NB4 (cell line): Measurements from ENCODE around the gene CELA2B.
"Not testable (repeated sequence)": the region's sequence is repeated elsewhere in the genome, so short reads cannot be mapped to it uniquely, and the experiment has no call there.

Experiments
- DNase-seq: peaks from one replicate; pipeline ENCODE4 v3.0.0; 2010; ENCODE audit warnings: low read depth
- H3K4me3 ChIP-seq: one replicate; pipeline ENCODE4 v1.5.1; 2011; ENCODE audit warnings: mild to moderate bottlenecking, low read depth, low read length, moderate library complexity
- CTCF ChIP-seq: IDR thresholded peaks from one replicate; pipeline ENCODE4 v1.5.1; 2012; ENCODE audit warnings: low read depth, low read length
- MAX ChIP-seq: IDR thresholded peaks from 2 replicates; pipeline ENCODE4 v1.6.1; 2011; ENCODE audit warnings: low read depth, low read length
- MYC ChIP-seq: IDR thresholded peaks from 2 replicates; pipeline ENCODE4 v1.6.1; 2011; ENCODE audit warnings: low read depth, low read length
- POLR2A ChIP-seq: IDR thresholded peaks from 2 replicates; pipeline ENCODE4 v1.6.1; 2011; ENCODE audit warnings: mild to moderate bottlenecking; ENCODE audit not compliant: insufficient read length; ENCODE audit errors: extremely low read depth

Gene CELA2B

DNA sequence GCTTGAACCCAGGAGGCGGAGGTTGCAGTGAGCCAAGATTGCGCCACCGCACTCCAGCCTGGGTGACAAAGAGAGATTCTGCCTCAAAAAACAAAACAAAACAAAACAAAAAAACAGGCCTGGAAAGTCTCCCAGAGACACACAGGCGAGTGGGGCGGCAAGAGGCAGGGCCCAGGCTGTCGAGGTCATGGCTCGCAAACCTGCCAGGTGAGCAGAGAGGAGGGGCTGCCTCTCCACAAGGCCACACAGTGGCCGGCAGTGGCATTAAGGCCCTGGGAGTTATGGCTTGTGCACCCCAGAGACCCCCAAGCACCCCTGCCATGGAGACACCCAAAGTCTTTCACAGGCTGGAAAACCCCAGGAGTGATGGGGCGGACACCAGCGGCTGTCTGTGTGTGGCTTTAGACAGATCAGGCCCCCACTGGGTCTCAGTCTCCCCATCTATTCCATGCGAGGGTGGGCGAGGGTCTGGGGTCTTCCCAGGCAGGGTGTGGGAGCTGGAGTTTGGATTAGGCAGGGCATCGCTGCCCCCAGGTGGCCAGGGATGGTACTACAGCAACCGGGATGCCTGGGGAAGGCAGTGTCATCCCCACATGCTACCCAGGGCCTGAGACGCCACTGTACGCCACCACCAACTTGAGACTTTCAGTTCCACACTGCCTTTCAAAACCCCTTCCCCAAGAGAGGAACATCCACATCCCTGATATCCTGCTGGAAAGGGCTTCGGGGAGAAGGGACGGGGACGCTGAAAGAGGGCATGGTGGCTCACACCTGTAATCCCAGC, 44.9 kb upstream of the CELA2B start:
- no peak overlapping the region for H3K4me3 ChIP-seq
- TF ChIP-seq CTCF (peak; percentile 92), POLR2A (no peak), MAX (no peak), MYC (no peak)
- peak; percentile 62 for DNase-seq

DNA sequence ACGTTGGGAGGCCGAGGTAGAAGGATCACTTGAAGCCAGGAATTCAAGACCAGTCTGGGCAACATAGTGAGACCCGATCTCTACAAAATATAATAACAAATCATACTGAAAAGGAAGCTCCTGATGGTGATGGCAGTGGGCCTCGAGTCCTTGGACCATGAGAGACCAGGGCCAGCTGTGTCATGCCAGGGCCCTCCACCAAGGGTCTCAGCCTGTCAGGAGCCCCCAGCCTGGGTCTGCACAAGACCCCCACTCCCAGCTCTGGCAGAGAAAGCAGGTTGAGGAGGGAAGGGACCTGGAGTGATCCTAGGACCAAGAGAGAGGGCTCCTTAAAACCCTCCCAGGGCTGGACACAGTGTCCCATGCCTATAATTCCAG, 44.3 kb upstream of the CELA2B start:
- H3K4me3 ChIP-seq: no peak overlapping the region
- TF ChIP-seq POLR2A (no peak), CTCF (no peak), MAX (no peak)
- DNase-seq: no peak

GRCh38 chr1:15432324-15432723, 43.6 kb upstream of the CELA2B start:
- TF ChIP-seq MAX: no peak
- no peak for TF ChIP-seq POLR2A
- no peak for TF ChIP-seq CTCF
- TF ChIP-seq MYC: no peak
- no peak for DNase-seq
- H3K4me3 ChIP-seq: no peak overlapping the region

- no peak for DNase-seq
- no peak overlapping the region for H3K4me3 ChIP-seq
- TF ChIP-seq POLR2A (no peak), MYC (no peak), MAX (no peak), CTCF (no peak)
Observed at GRCh38 chr1:15433471-15433870, 42.4 kb upstream of the CELA2B start.

DNA sequence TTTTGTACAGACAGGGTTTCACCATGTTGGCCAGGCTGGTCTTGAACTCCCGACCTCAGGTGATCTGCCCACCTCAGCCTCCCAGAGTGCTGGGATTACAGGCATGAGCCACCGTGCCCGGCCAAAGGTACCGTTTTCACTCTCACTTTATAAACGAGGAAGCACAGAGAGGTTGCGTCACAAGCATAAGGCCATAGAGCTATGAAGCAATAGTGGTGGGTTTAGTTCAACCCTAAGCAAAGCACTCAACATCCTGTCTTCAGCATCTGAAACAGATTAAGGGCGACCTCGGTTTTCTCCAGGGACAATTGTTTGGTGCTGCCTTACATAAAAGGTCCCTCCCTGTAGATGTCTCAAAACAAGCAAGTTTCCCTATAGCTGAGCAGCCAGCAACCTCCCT, 41.2 kb upstream of the CELA2B start:
- peak; percentile 97 for DNase-seq

GRCh38 chr1:15435239-15436077, 40.4 kb upstream of the CELA2B start:
- TF ChIP-seq MAX: no peak
- TF ChIP-seq MYC: no peak
- no peak for TF ChIP-seq POLR2A
- no peak for TF ChIP-seq CTCF
- no peak for DNase-seq
- no peak overlapping the region for H3K4me3 ChIP-seq

More for the DNA sequence above, 41.2 kb upstream of the CELA2B start:
- H3K4me3 ChIP-seq: not testable (repeated sequence)
